Measurements from ENCODE around the gene ADCY1.

DNA sequence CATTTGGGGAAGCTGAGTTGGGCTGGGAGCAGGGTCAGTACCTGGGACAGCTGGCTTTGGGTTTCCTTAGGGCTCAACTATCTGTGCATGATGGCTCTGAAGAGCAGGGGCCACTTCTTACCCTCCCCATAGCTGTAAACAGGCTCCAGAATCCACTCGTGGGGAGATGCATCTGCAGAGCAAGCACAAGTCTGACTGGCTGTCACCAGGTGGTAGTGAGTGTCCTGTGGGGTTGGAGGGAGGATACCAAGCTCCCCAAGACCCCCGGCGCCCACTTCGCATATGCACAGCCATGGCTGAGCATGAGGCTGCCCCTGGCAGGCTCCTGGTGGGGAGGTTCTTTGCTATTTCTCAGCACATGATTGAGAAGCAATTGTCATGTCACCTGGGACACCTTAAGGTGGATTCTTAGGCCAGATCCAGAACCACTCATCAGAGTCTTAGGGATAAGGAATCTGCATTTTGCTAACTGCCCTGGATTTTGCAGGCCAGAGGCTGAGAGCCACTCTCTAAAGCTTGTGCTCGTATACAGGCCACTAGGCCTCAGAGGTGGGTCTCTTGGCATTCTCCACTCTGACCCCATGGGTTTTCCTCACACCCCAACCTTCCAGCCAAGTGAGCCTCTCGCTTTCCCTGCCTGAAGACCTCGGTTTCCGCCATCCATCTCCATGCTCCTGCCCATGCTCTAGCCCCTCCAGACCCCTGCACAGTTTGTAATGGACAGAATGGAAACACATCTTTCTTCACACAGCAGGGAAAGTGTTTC, 53.7 kb downstream of the ADCY1 start:
- TF ChIP-seq POLR2AphosphoS5 (IDR thresholded peaks at IDR 0.05; ENCODE audit: insufficient read depth, low read depth, low read length) = no peak
- TF ChIP-seq, protein P1, sequence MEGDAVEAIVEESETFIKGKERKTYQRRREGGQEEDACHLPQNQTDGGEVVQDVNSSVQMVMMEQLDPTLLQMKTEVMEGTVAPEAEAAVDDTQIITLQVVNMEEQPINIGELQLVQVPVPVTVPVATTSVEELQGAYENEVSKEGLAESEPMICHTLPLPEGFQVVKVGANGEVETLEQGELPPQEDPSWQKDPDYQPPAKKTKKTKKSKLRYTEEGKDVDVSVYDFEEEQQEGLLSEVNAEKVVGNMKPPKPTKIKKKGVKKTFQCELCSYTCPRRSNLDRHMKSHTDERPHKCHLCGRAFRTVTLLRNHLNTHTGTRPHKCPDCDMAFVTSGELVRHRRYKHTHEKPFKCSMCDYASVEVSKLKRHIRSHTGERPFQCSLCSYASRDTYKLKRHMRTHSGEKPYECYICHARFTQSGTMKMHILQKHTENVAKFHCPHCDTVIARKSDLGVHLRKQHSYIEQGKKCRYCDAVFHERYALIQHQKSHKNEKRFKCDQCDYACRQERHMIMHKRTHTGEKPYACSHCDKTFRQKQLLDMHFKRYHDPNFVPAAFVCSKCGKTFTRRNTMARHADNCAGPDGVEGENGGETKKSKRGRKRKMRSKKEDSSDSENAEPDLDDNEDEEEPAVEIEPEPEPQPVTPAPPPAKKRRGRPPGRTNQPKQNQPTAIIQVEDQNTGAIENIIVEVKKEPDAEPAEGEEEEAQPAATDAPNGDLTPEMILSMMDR (IDR thresholded peaks at IDR 0.05; ENCODE audit: extremely low read depth in 1 of 2, insufficient read depth in 1 of 2, low read depth in 1 of 2, low read length in 2 of 2) = no peak

All from endothelial cell of umbilical vein (primary cell).